VCaP (cell line): ENCODE results near the gene RNF121.

ENCODE experiments used
- H3K27ac ChIP-seq: fragments of 450-650 bp; 2 replicates; pipeline ENCODE4 v1.5.1; 2017
- CTCF ChIP-seq: fragments of 450-650 bp; conservative IDR thresholded peaks from 2 replicates; pipeline ENCODE4 v1.5.1; 2017; ENCODE audit warnings: mild to moderate bottlenecking, moderate library complexity

The RNF121 gene

GRCh38 chr11:72042064-72042745, 113.4 kb downstream of the RNF121 start:
- TF ChIP-seq CTCF: no peak
- peak overlapping the region; percentile 100 for H3K27ac ChIP-seq

GRCh38 chr11:72045849-72046248, 117.0 kb downstream of the RNF121 start:
- peak overlapping the region; percentile 100 for H3K27ac ChIP-seq
- no peak for TF ChIP-seq CTCF
